AG09309 (cell line): ENCODE data around the gene RGS17.

Experiments
- DNase-seq: peaks from one replicate; pipeline ENCODE4 v3.0.0-alpha.2; 2010; ENCODE audit warnings: low read depth
- H3K4me3 ChIP-seq: 2 replicates; pipeline ENCODE4 v1.5.1; 2011; ENCODE audit warnings: mild to moderate bottlenecking, low read depth, low read length, moderate library complexity; ENCODE audit not compliant: control insufficient read depth
- TF ChIP-seq, protein P1 (sequence below): IDR thresholded peaks from 2 replicates; pipeline ENCODE4 v1.5.1; 2011; ENCODE audit warnings: mild to moderate bottlenecking, low read depth, low read length, inconsistent platforms; ENCODE audit not compliant: insufficient read depth, control insufficient read depth; ENCODE audit errors: missing control alignments

The RGS17 gene

DNA sequence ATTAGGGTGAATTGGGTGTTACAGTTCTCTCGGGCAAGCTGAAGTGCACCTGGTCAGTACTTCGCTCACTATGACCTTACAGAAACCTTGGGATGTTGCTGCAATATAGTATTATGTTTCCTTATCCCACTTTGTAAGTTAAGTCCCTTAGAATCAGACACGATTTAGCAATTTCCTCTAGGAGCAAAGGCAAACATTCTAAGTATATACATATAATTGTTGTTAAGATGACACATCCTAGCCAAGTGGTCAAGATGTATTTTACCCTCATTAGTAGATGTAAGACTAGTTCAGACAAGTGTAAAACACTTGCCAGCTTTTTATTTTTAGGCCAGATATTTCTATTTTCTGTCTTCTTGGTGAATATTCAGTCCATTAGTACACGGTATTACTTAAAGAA lies 31.1 kb upstream of the RGS17 start:
- TF ChIP-seq, protein P1, sequence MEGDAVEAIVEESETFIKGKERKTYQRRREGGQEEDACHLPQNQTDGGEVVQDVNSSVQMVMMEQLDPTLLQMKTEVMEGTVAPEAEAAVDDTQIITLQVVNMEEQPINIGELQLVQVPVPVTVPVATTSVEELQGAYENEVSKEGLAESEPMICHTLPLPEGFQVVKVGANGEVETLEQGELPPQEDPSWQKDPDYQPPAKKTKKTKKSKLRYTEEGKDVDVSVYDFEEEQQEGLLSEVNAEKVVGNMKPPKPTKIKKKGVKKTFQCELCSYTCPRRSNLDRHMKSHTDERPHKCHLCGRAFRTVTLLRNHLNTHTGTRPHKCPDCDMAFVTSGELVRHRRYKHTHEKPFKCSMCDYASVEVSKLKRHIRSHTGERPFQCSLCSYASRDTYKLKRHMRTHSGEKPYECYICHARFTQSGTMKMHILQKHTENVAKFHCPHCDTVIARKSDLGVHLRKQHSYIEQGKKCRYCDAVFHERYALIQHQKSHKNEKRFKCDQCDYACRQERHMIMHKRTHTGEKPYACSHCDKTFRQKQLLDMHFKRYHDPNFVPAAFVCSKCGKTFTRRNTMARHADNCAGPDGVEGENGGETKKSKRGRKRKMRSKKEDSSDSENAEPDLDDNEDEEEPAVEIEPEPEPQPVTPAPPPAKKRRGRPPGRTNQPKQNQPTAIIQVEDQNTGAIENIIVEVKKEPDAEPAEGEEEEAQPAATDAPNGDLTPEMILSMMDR: no peak
- no peak overlapping the region for H3K4me3 ChIP-seq
- DNase-seq: no peak

DNA sequence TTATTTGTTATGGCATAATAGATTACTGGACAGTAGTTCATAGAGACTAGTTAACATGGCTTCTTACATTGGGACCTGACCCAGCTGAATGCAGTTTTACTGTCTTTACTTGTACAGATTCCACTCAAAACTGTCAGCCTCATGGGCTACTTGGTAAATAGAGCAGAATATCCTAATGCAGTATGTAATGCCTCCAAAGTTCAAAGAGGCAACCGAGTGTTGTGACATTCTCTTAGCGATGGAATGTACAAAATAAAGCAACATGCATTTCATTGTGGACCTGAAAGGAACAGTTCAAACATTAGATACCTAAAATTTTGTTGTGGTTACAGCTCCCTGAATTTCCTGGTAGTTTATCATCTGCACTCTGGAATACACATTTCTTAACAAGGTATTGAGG lies 29.1 kb upstream of the RGS17 start:
- no peak for DNase-seq
- no peak overlapping the region for H3K4me3 ChIP-seq
- TF ChIP-seq, protein P1: no peak

DNA sequence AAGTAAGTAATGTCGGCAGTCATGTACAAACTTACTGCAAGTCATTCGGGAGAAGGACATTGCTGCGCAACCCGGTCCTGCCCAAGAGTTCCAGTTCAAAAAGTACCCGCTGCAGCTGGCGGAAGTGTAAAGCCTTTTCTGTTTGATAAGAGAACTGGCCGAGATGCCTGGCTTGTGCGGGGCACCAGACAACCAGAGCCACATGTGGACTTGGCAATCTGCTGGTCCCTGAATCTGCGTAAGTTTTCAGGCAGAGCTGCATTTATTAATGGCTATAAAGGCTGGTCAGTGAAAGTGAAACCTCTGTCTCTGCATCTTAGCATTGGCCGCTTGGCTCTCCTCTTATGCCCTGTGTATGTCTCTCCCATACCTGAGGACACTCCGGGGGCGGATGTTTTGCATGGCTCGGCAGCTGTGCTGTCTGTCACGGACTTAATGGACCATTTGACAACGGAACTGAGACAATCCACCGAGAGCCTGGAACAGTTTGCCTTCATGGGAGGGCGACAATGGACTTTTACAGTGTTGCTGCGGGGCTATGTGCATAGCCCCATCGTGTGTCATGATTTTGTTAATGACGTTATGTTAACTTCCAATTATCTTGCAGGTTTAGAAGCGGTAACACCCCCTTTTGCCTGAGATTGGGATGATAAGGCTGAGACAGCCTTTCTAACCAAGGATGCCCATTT lies 19.8 kb upstream of the RGS17 start:
- TF ChIP-seq, protein P1: no peak
- no peak for DNase-seq

DNA sequence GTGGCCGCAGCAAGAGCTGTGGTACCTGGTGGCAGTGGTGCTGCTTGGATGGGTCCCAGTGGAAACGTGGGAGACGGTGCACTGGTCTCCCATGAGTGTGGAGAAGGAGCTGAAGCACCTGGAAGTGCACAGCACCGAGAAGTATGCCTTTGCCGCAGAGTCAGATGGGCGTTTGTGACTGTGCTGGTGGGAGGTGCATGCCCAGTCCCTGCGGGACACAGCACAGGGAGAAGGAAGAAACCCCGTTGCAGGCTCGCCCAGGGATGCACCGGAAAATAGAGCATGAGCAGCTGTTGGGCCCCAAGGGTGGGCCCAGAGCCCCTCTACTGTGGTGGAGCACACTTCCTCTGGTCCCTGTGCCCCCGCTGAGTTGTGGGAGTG lies 19.3 kb upstream of the RGS17 start:
- DNase-seq: no peak
- TF ChIP-seq, protein P1: no peak
- H3K4me3 ChIP-seq: no peak overlapping the region

More for the DNA sequence above, 19.8 kb upstream of the RGS17 start:
- H3K4me3 ChIP-seq: no peak overlapping the region

DNA sequence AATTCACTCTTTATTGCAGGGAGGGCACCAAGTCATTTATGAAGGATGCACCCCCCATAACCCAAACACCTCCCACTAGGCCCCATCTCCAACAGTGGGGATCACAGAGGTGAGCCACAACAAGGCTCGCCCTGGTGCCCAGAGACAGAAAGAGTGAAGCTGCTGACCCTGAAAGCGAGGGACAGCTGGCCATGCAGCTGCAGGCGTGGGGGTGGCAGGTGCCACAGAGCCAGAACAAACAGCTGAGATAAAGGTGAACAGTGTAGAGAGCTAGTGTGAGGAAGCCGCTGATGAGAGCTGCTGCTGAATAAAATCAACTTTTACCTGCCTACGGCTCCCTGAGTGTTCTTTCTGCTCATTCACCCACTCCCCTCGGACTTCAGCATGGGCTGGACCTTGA lies 18.8 kb upstream of the RGS17 start:
- DNase-seq: no peak
- TF ChIP-seq, protein P1: no peak
- no peak overlapping the region for H3K4me3 ChIP-seq

DNA sequence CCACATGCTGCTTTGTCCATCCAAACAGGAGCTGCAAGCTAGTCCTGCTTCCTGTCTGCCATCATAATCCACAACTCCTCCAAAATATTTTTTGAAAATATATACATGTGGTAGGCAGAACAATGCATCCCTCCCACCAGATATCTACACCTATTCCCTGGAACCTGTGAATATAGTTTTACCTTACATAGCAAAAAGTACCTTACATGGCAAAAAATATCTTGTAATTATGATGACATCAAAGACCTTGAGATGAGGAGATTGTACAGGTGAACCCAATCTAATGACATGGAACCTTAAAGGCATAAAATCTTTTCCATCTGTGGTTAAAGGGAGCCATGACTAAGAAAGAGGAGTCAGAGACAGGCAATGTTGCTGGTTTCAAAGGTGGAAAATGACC lies 15.3 kb upstream of the RGS17 start:
- no peak overlapping the region for H3K4me3 ChIP-seq
- TF ChIP-seq, protein P1: no peak
- no peak for DNase-seq
